ENCODE data around the gene TMEM52B. TPM values are rescaled to one million over a fixed set of nuclear protein-coding genes. Genes with fewer than 3 reads are reported as not detected.

Gene TMEM52B
- total and polyA plus RNA-seq, 4 donors, result 0.83 to 2.3 (median 1.8) TPM

GRCh38 chr12:10179776-10180181, 947 bp downstream of the TMEM52B start:
- H3K4me3 ChIP-seq, result no peak overlapping the region
- no peaks in the 10 kb centered on the region for H3K9me3 ChIP-seq (ENCODE audit: control insufficient read depth in 4 of 4, insufficient read depth in 3 of 4, low read length in 3 of 4)
- no peak for ATAC-seq (ENCODE audit: insufficient read depth, low FRiP score)
- no peak for TF ChIP-seq CTCF (IDR thresholded peaks at IDR 0.05; ENCODE audit: control extremely low read depth, extremely low read depth)
- DNase-seq, result no peak
- H3K9ac ChIP-seq (ENCODE audit: insufficient read depth in 1 of 2, low read length in 2 of 2), result no peak overlapping the region
- H3K27ac ChIP-seq (ENCODE audit: low read depth in 1 of 2, low read length in 1 of 2), result no peak overlapping the region
- 60 to 80% methylated on average over 5 of the region's 5 CpGs for whole genome bisulfite sequencing, 2 donors
- H3K36me3 ChIP-seq (ENCODE audit: control insufficient read depth in 4 of 4, insufficient read depth in 4 of 4, low read length in 4 of 4), result no peaks in the 10 kb centered on the region
- peaks cover 0 to 7% (median 0%) of the 10 kb centered on the region in 3 donors for H3K27me3 ChIP-seq (ENCODE audit: control insufficient read depth in 3 of 3, insufficient read depth in 3 of 3, low read length in 2 of 3)
- peaks cover 0 to 10% (median 0%) of the 10 kb centered on the region in 5 donors for H3K4me1 ChIP-seq (ENCODE audit: control insufficient read depth in 5 of 5, insufficient read depth in 5 of 5, low read length in 5 of 5)

GRCh38 chr12:10182354-10183049, 3.7 kb downstream of the TMEM52B start:
- no peak for TF ChIP-seq CTCF (IDR thresholded peaks at IDR 0.05; ENCODE audit: control extremely low read depth, extremely low read depth)
- WGBS, 2 donors, result 35 to 47% methylated on average over 5 of the region's 5 CpGs
- no peak overlapping the region for H3K27ac ChIP-seq (ENCODE audit: low read depth in 1 of 2, low read length in 1 of 2)
- H3K36me3 ChIP-seq (ENCODE audit: control insufficient read depth in 4 of 4, insufficient read depth in 4 of 4, low read length in 4 of 4), result no peaks in the 10 kb centered on the region
- no peak overlapping the region for H3K4me3 ChIP-seq
- DNase-seq (no peak), ATAC-seq (ENCODE audit: insufficient read depth, low FRiP score) (no peak)
- H3K9ac ChIP-seq (ENCODE audit: insufficient read depth in 1 of 2, low read length in 2 of 2), result no peak overlapping the region
- H3K27me3 ChIP-seq (ENCODE audit: control insufficient read depth in 3 of 3, insufficient read depth in 3 of 3, low read length in 2 of 3), result peaks cover 0 to 7% (median 0%) of the 10 kb centered on the region in 3 donors
- peaks cover 0 to 10% (median 0%) of the 10 kb centered on the region in 5 donors for H3K4me1 ChIP-seq (ENCODE audit: control insufficient read depth in 5 of 5, insufficient read depth in 5 of 5, low read length in 5 of 5)
- no peaks in the 10 kb centered on the region for H3K9me3 ChIP-seq (ENCODE audit: control insufficient read depth in 4 of 4, insufficient read depth in 3 of 4, low read length in 3 of 4)

GRCh38 chr12:10184261-10184843, 5.5 kb downstream of the TMEM52B start:
- H3K9me3 ChIP-seq (ENCODE audit: control insufficient read depth in 4 of 4, insufficient read depth in 3 of 4, low read length in 3 of 4), result no peaks in the 10 kb centered on the region
- 21 to 48% methylated on average over 7 of the region's 7 CpGs for WGBS, 2 donors
- H3K4me3 ChIP-seq, result no peak overlapping the region
- H3K27ac ChIP-seq (ENCODE audit: low read depth in 1 of 2, low read length in 1 of 2), result peak overlapping the region in 1 of 2 donors; percentile 20
- no peaks in the 10 kb centered on the region for H3K27me3 ChIP-seq (ENCODE audit: control insufficient read depth in 3 of 3, insufficient read depth in 3 of 3, low read length in 2 of 3)
- no peaks in the 10 kb centered on the region for H3K36me3 ChIP-seq (ENCODE audit: control insufficient read depth in 4 of 4, insufficient read depth in 4 of 4, low read length in 4 of 4)
- H3K4me1 ChIP-seq (ENCODE audit: control insufficient read depth in 5 of 5, insufficient read depth in 5 of 5, low read length in 5 of 5), result peaks cover 0 to 10% (median 0%) of the 10 kb centered on the region in 5 donors
- no peak for TF ChIP-seq CTCF (IDR thresholded peaks at IDR 0.05; ENCODE audit: control extremely low read depth, extremely low read depth)
- ATAC-seq (ENCODE audit: insufficient read depth, low FRiP score) (peak; percentile 53), DNase-seq (peak; percentile 56 to 79 (median 78))
- H3K9ac ChIP-seq (ENCODE audit: insufficient read depth in 1 of 2, low read length in 2 of 2), result no peak overlapping the region
